Measurements from ENCODE around the gene PALLD.
"Not testable (repeated sequence)": the region's sequence is repeated elsewhere in the genome, so short reads cannot be mapped to it uniquely, and the experiment has no call there.

PALLD gene

GRCh38 chr4:168725930-168726329, 229.1 kb downstream of the PALLD start:
- Histone ChIP-seq H3K79me2 (ENCODE audit: insufficient read depth, low read length) (no peaks in the 10 kb centered on the region), H3K4me3 (ENCODE audit: low read depth, low read length, poor library complexity, severe bottlenecking) (no peak overlapping the region), H3K9me3 (ENCODE audit: low read length) (no peaks in the 10 kb centered on the region), H3K4me2 (ENCODE audit: low read length) (no peak overlapping the region), H2AFZ (ENCODE audit: low read length) (no peak overlapping the region), H3K9me2 (ENCODE audit: low read depth, low read length) (no peaks in the 10 kb centered on the region), H3K27ac (ENCODE audit: low read depth, low read length, poor library complexity, severe bottlenecking) (no peak overlapping the region), H3K9ac (ENCODE audit: low read length) (no peak overlapping the region), H3K36me3 (ENCODE audit: insufficient read depth, low read length) (no peaks in the 10 kb centered on the region), H3F3A (ENCODE audit: insufficient read depth, low read length) (no peaks in the 10 kb centered on the region), H3K4me1 (ENCODE audit: insufficient read depth, low read length, severe bottlenecking) (no peaks in the 10 kb centered on the region), H3K27me3 (ENCODE audit: insufficient read depth, low read length) (no peaks in the 10 kb centered on the region; the same call in 1 of the 2 replicates), H4K20me1 (ENCODE audit: insufficient read depth, low read length) (no peaks in the 10 kb centered on the region)
- TF ChIP-seq EZH2 (IDR thresholded peaks at IDR 0.05; ENCODE audit: borderline replicate concordance, low read length) = no peak
- TF ChIP-seq CTCF (IDR thresholded peaks at IDR 0.05; ENCODE audit: low read length) = no peak

- not testable (repeated sequence) for H3K27ac ChIP-seq (ENCODE audit: low read depth, low read length, poor library complexity, severe bottlenecking); H3F3A ChIP-seq (ENCODE audit: insufficient read depth, low read length); H3K4me3 ChIP-seq (ENCODE audit: low read depth, low read length, poor library complexity, severe bottlenecking); H3K9ac ChIP-seq (ENCODE audit: low read length); H4K20me1 ChIP-seq (ENCODE audit: insufficient read depth, low read length); H3K9me3 ChIP-seq (ENCODE audit: low read length); H3K9me2 ChIP-seq (ENCODE audit: low read depth, low read length); H3K4me2 ChIP-seq (ENCODE audit: low read length); H2AFZ ChIP-seq (ENCODE audit: low read length); H3K36me3 ChIP-seq (ENCODE audit: insufficient read depth, low read length); H3K4me1 ChIP-seq (ENCODE audit: insufficient read depth, low read length, severe bottlenecking); H3K79me2 ChIP-seq (ENCODE audit: insufficient read depth, low read length); H3K27me3 ChIP-seq (ENCODE audit: insufficient read depth, low read length)
These were observed 230.3 kb downstream of the PALLD start for GRCh38 chr4:168727181-168727580.

- Histone ChIP-seq H3K4me3 (ENCODE audit: low read depth, low read length, poor library complexity, severe bottlenecking) (no peak overlapping the region), H3K4me1 (ENCODE audit: insufficient read depth, low read length, severe bottlenecking) (no peaks in the 10 kb centered on the region), H3K9me2 (ENCODE audit: low read depth, low read length) (no peaks in the 10 kb centered on the region), H4K20me1 (ENCODE audit: insufficient read depth, low read length) (no peaks in the 10 kb centered on the region), H3K36me3 (ENCODE audit: insufficient read depth, low read length) (no peaks in the 10 kb centered on the region), H3K9me3 (ENCODE audit: low read length) (no peaks in the 10 kb centered on the region), H3K79me2 (ENCODE audit: insufficient read depth, low read length) (no peaks in the 10 kb centered on the region), H3K27me3 (ENCODE audit: insufficient read depth, low read length) (no peaks in the 10 kb centered on the region), H3K9ac (ENCODE audit: low read length) (no peak overlapping the region), H3K27ac (ENCODE audit: low read depth, low read length, poor library complexity, severe bottlenecking) (no peak overlapping the region), H3K4me2 (ENCODE audit: low read length) (no peak overlapping the region), H3F3A (ENCODE audit: insufficient read depth, low read length) (no peaks in the 10 kb centered on the region), H2AFZ (ENCODE audit: low read length) (no peak overlapping the region)
- TF ChIP-seq EZH2 (IDR thresholded peaks at IDR 0.05; ENCODE audit: borderline replicate concordance, low read length) (no peak), CTCF (IDR thresholded peaks at IDR 0.05; ENCODE audit: low read length) (no peak)
These were observed 234.3 kb downstream of the PALLD start for GRCh38 chr4:168731006-168731636.

GRCh38 chr4:168731706-168732414, 235.0 kb downstream of the PALLD start:
- Histone ChIP-seq H3K4me3 (ENCODE audit: low read depth, low read length, poor library complexity, severe bottlenecking) (no peak overlapping the region), H3K79me2 (ENCODE audit: insufficient read depth, low read length) (no peaks in the 10 kb centered on the region), H3K9ac (ENCODE audit: low read length) (no peak overlapping the region), H3K9me3 (ENCODE audit: low read length) (no peaks in the 10 kb centered on the region), H4K20me1 (ENCODE audit: insufficient read depth, low read length) (no peaks in the 10 kb centered on the region), H2AFZ (ENCODE audit: low read length) (no peak overlapping the region), H3K27ac (ENCODE audit: low read depth, low read length, poor library complexity, severe bottlenecking) (no peak overlapping the region), H3K9me2 (ENCODE audit: low read depth, low read length) (no peaks in the 10 kb centered on the region), H3K4me1 (ENCODE audit: insufficient read depth, low read length, severe bottlenecking) (no peaks in the 10 kb centered on the region), H3K27me3 (ENCODE audit: insufficient read depth, low read length) (no peaks in the 10 kb centered on the region), H3K36me3 (ENCODE audit: insufficient read depth, low read length) (no peaks in the 10 kb centered on the region), H3F3A (ENCODE audit: insufficient read depth, low read length) (no peaks in the 10 kb centered on the region), H3K4me2 (ENCODE audit: low read length) (no peak overlapping the region)
- no peak for TF ChIP-seq CTCF (IDR thresholded peaks at IDR 0.05; ENCODE audit: low read length)
- TF ChIP-seq EZH2 (IDR thresholded peaks at IDR 0.05; ENCODE audit: borderline replicate concordance, low read length) = no peak
